ENCODE data around the gene TTC21B.

GRCh38 chr2:165889158-165889557 lies 64.4 kb downstream of the TTC21B start:
- TF ChIP-seq POLR2A (IDR thresholded peaks at IDR 0.05): no peak
- no peak for TF ChIP-seq CTCF (IDR thresholded peaks at IDR 0.05)
